Neuronal stem cell (in vitro differentiated cells): ENCODE results near the gene AP2A1.
A peak's percentile ranks its signal among the peaks of the same experiment; 100 is the strongest.

Experiments
- DNase-seq: peaks from one replicate; pipeline ENCODE4 v3.0.0-alpha.2; 2013; ENCODE audit warnings: low spot score
- H2AFZ ChIP-seq: one replicate; pipeline ENCODE4 v1.6.1; 2013; ENCODE audit warnings: mild to moderate bottlenecking, low read length, inconsistent platforms
- H2AK5ac ChIP-seq: 2 replicates; pipeline ENCODE4 v1.6.1; 2013; ENCODE audit warnings: low read depth, mild to moderate bottlenecking, inconsistent platforms, low read length, moderate library complexity, mixed read lengths
- H2BK120ac ChIP-seq: 2 replicates; pipeline ENCODE4 v1.6.1; 2013; ENCODE audit warnings: low read depth, mild to moderate bottlenecking, inconsistent platforms, low read length, moderate library complexity, mixed read lengths
- H2BK12ac ChIP-seq: one replicate; pipeline ENCODE4 v1.6.1; 2013; ENCODE audit warnings: low read length, inconsistent platforms
- H2BK15ac ChIP-seq: 2 replicates; pipeline ENCODE4 v1.6.1; 2013; ENCODE audit warnings: mild to moderate bottlenecking, low read length, inconsistent platforms, mixed read lengths
- H2BK5ac ChIP-seq: one replicate; pipeline ENCODE4 v1.6.1; 2013; ENCODE audit warnings: inconsistent platforms, mild to moderate bottlenecking, low read length, moderate library complexity
- H3K14ac ChIP-seq: one replicate; pipeline ENCODE4 v1.6.1; 2013; ENCODE audit warnings: low read length, inconsistent platforms
- H3K18ac ChIP-seq: 2 replicates; pipeline ENCODE4 v1.6.1; 2013; ENCODE audit warnings: low read length, inconsistent platforms
- H3K23ac ChIP-seq: 2 replicates; pipeline ENCODE4 v1.6.1; 2013; ENCODE audit warnings: low read depth, mild to moderate bottlenecking, mixed read lengths, low read length, inconsistent platforms; ENCODE audit not compliant: poor library complexity
- H3K27ac ChIP-seq: replicated peaks from 3 replicates; pipeline ENCODE4 v1.5.1; 2013; ENCODE audit warnings: low read length, inconsistent platforms
- H3K27me3 ChIP-seq, 3 experiments: 2 replicates each; pipeline ENCODE4 v1.6.1; 2013; ENCODE audit warnings: low read length in 3 of 3, mild to moderate bottlenecking in 2 of 3, inconsistent platforms in 1 of 3, low read depth in 1 of 3, mixed read lengths in 1 of 3, moderate library complexity in 1 of 3; ENCODE audit not compliant: control insufficient read depth in 3 of 3, insufficient read depth in 3 of 3
- H3K36me3 ChIP-seq, 2 donors: replicated peaks in 1 of 2; 2 replicates each; pipeline ENCODE4 v1.6.1; 2013; ENCODE audit warnings: low read length in 2 of 2; ENCODE audit not compliant: control insufficient read depth in 2 of 2, insufficient read depth in 2 of 2
- H3K4ac ChIP-seq: 2 replicates; pipeline ENCODE4 v1.6.1; 2013; ENCODE audit warnings: inconsistent platforms, mild to moderate bottlenecking, low read length, moderate library complexity
- H3K4me1 ChIP-seq, 2 donors: 1 replicate in 1 of 2; 2 replicates in 1 of 2; pipeline ENCODE4 v1.6.1; 2013; ENCODE audit warnings: low read length in 2 of 2, low read depth in 1 of 2; ENCODE audit not compliant: control insufficient read depth in 2 of 2, insufficient read depth in 1 of 2
- H3K4me2 ChIP-seq: one replicate; pipeline ENCODE4 v1.6.1; 2013; ENCODE audit warnings: mild to moderate bottlenecking, low read length, inconsistent platforms; ENCODE audit not compliant: insufficient read depth, poor library complexity, severe bottlenecking
- H3K4me3 ChIP-seq, 2 donors: 2 replicates each; pipeline ENCODE4 v1.5.1; 2013; ENCODE audit warnings: low read length in 2 of 2, mild to moderate bottlenecking in 2 of 2, inconsistent platforms in 1 of 2, moderate library complexity in 1 of 2
- H3K79me1 ChIP-seq: one replicate; pipeline ENCODE4 v1.6.1; 2013; ENCODE audit warnings: low read depth, mild to moderate bottlenecking, inconsistent platforms, low read length, moderate library complexity
- H3K9ac ChIP-seq: one replicate; pipeline ENCODE4 v1.6.1; 2013; ENCODE audit warnings: mild to moderate bottlenecking, low read depth, low read length, inconsistent platforms; ENCODE audit not compliant: poor library complexity
- H3K9me3 ChIP-seq, 2 donors: replicated peaks in 1 of 2; 2 replicates each; pipeline versions ENCODE3 to v1.6.1; 2013; ENCODE audit warnings: low read length in 2 of 2, mild to moderate bottlenecking in 2 of 2, inconsistent platforms in 1 of 2, low read depth in 1 of 2, mixed read lengths in 1 of 2, moderate library complexity in 1 of 2; ENCODE audit not compliant: control insufficient read depth in 2 of 2, insufficient read depth in 1 of 2
- H4K8ac ChIP-seq: one replicate; pipeline ENCODE4 v1.6.1; 2013; ENCODE audit warnings: low read depth, mild to moderate bottlenecking, inconsistent platforms, low read length, moderate library complexity
- H4K91ac ChIP-seq: one replicate; pipeline ENCODE4 v1.6.1; 2013; ENCODE audit warnings: low read length, low read depth, mild to moderate bottlenecking, inconsistent platforms; ENCODE audit not compliant: poor library complexity
- WGBS, 2 donors: extraction: QIAGEN DNeasy Blood & Tissue Kit; methylation state at CpG; one replicate each; pipeline ENCODE4 v1.1.7; 2013; ENCODE audit warnings: missing lambda C conversion rate in 2 of 2, mixed read lengths in 1 of 2; ENCODE audit not compliant: insufficient read length in 2 of 2, insufficient replicate concordance in 1 of 2; ENCODE audit errors: extremely low coverage in 2 of 2; 5-methylcytosine and 5-hydroxymethylcytosine counted together

AP2A1 gene

GRCh38 chr19:49792829-49793560 lies 26.2 kb downstream of the AP2A1 start:
- H3K27ac ChIP-seq, result no peak overlapping the region

DNA sequence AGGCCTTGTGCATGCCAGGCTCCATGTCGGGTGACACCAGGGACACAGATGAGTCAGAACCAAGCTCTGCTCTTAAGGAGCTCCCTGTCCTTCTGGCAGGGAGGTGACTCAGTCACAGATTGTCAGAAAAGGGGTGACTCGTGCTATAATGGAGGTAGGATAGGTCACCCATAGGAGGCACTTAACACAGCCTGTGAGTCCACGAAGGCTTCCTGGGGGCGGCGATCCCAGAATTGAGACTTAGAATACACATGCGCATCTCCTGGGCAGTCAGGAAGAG lies 26.7 kb downstream of the AP2A1 start:
- no peak for DNase-seq
- Histone ChIP-seq H3K27ac (no peak overlapping the region), H3K36me3 (peaks cover 58 to 80% of the 10 kb centered on the region in 2 donors)

More at GRCh38 chr19:49792829-49793560, 26.2 kb downstream of the AP2A1 start:
- Histone ChIP-seq H2BK5ac (no peak overlapping the region), H3K9me3 (peaks cover 0 to 5% of the 10 kb centered on the region in 2 donors), H2BK12ac (no peak overlapping the region), H2AFZ (no peak overlapping the region), H2BK120ac (no peak overlapping the region), H3K27me3 (no peaks in the 10 kb centered on the region), H2BK15ac (no peak overlapping the region), H4K8ac (no peak overlapping the region), H3K4me2 (no peak overlapping the region), H3K23ac (peak overlapping the region; percentile 44), H3K18ac (no peak overlapping the region), H3K79me1 (peaks cover 13% of the 10 kb centered on the region), H3K14ac (no peak overlapping the region), H3K36me3 (peaks cover 57 to 79% of the 10 kb centered on the region in 2 donors), H3K4ac (no peak overlapping the region), H3K4me1 (no peaks in the 10 kb centered on the region), H2AK5ac (no peak overlapping the region), H3K4me3 (no peak overlapping the region), H4K91ac (no peak overlapping the region), H3K9ac (no peak overlapping the region)
- no CpG with 5 or more reads among the region's 22 CpGs for WGBS, 2 donors
- DNase-seq, result no peak

DNA sequence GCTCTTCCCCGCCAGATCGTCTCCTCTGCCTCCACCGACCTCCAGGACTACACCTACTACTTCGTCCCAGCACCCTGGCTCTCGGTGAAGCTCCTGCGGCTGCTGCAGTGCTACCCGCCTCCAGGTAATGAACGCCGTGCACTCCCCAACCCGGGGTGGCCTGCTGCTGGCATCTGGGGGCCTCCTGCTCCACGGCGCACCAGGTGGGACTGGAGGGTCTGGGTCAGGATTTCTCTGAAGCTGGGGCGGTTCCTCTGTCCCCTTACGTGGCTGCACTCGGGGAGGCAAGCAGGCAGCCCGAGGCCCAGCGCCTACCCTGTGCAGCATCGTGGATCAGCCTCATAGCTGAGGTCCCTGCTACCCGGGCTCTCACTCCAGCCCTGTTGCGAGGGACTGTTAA lies 28.8 kb downstream of the AP2A1 start:
- no CpG with 5 or more reads among the region's 20 CpGs for WGBS, 2 donors
- no peak overlapping the region for H3K4me2 ChIP-seq
- peaks cover 64 to 86% of the 10 kb centered on the region in 2 donors for H3K36me3 ChIP-seq

More for the DNA sequence above, 26.7 kb downstream of the AP2A1 start:
- H2AK5ac ChIP-seq, result no peak overlapping the region
- H2BK5ac ChIP-seq, result no peak overlapping the region
- peaks cover 12% of the 10 kb centered on the region for H3K79me1 ChIP-seq
- no peak overlapping the region for H2AFZ ChIP-seq
- H3K9ac ChIP-seq, result no peak overlapping the region
- no peak overlapping the region for H3K4me3 ChIP-seq
- no peaks in the 10 kb centered on the region for H3K4me1 ChIP-seq
- H4K91ac ChIP-seq, result no peak overlapping the region
- H4K8ac ChIP-seq, result no peak overlapping the region
- no peak overlapping the region for H3K14ac ChIP-seq
- no CpG with 5 or more reads among the region's 6 CpGs for WGBS, 2 donors
- no peak overlapping the region for H3K18ac ChIP-seq
- H2BK120ac ChIP-seq, result no peak overlapping the region
- no peak overlapping the region for H2BK12ac ChIP-seq
- H2BK15ac ChIP-seq, result no peak overlapping the region
- H3K9me3 ChIP-seq, result peaks cover 0 to 5% of the 10 kb centered on the region in 2 donors
- no peak overlapping the region for H3K4me2 ChIP-seq
- H3K27me3 ChIP-seq, result no peaks in the 10 kb centered on the region
- H3K23ac ChIP-seq, result peak overlapping the region; percentile 44
- H3K4ac ChIP-seq, result no peak overlapping the region

GRCh38 chr19:49798574-49798973 lies 31.8 kb downstream of the AP2A1 start:
- no peak overlapping the region for H3K18ac ChIP-seq
- no peaks in the 10 kb centered on the region for H3K9me3 ChIP-seq
- peaks cover 12% of the 10 kb centered on the region for H3K79me1 ChIP-seq
- peaks cover 61 to 87% of the 10 kb centered on the region in 2 donors for H3K36me3 ChIP-seq
- no peak overlapping the region for H4K91ac ChIP-seq
- H2AK5ac ChIP-seq, result no peak overlapping the region
- H2BK12ac ChIP-seq, result no peak overlapping the region
- peaks cover 0 to 5% of the 10 kb centered on the region in 2 donors for H3K4me1 ChIP-seq
- no peak overlapping the region for H3K4me2 ChIP-seq
- no peaks in the 10 kb centered on the region for H3K27me3 ChIP-seq
- H3K23ac ChIP-seq, result no peak overlapping the region
- peak overlapping the region; percentile 39 for H2BK5ac ChIP-seq
- DNase-seq, result no peak
- H3K4me3 ChIP-seq, result no peak overlapping the region
- H3K14ac ChIP-seq, result no peak overlapping the region
- H3K27ac ChIP-seq, result no peak overlapping the region
- H2BK15ac ChIP-seq, result no peak overlapping the region
- H2BK120ac ChIP-seq, result no peak overlapping the region
- H3K9ac ChIP-seq, result no peak overlapping the region
- no peak overlapping the region for H2AFZ ChIP-seq
- H4K8ac ChIP-seq, result no peak overlapping the region
- no peak overlapping the region for H3K4ac ChIP-seq
- no CpG with 5 or more reads among the region's 11 CpGs for WGBS, 2 donors

More for the DNA sequence above, 28.8 kb downstream of the AP2A1 start:
- Histone ChIP-seq H2BK5ac (peak overlapping the region; percentile 13), H3K27me3 (no peaks in the 10 kb centered on the region), H3K79me1 (peaks cover 10% of the 10 kb centered on the region), H2BK120ac (no peak overlapping the region), H2AFZ (no peak overlapping the region), H2BK15ac (no peak overlapping the region), H3K4ac (no peak overlapping the region), H2AK5ac (no peak overlapping the region), H4K8ac (no peak overlapping the region), H4K91ac (no peak overlapping the region), H3K4me3 (no peak overlapping the region), H3K27ac (no peak overlapping the region), H3K9me3 (no peaks in the 10 kb centered on the region), H2BK12ac (no peak overlapping the region), H3K9ac (no peak overlapping the region), H3K18ac (no peak overlapping the region), H3K4me1 (no peaks in the 10 kb centered on the region), H3K14ac (no peak overlapping the region), H3K23ac (peak overlapping the region; percentile 73)
- no peak for DNase-seq
